Limb (tissue), 2 donors: ENCODE measurements around the gene DIS3L2.
A peak's percentile ranks its signal among the peaks of the same experiment; 100 is the strongest.

Experiments used
- DNase-seq, 2 donors: peaks; one replicate each; pipeline ENCODE4 v3.0.0-alpha.2; 2016; ENCODE audit errors: extremely low spot score in 2 of 2

DIS3L2 gene

DNA sequence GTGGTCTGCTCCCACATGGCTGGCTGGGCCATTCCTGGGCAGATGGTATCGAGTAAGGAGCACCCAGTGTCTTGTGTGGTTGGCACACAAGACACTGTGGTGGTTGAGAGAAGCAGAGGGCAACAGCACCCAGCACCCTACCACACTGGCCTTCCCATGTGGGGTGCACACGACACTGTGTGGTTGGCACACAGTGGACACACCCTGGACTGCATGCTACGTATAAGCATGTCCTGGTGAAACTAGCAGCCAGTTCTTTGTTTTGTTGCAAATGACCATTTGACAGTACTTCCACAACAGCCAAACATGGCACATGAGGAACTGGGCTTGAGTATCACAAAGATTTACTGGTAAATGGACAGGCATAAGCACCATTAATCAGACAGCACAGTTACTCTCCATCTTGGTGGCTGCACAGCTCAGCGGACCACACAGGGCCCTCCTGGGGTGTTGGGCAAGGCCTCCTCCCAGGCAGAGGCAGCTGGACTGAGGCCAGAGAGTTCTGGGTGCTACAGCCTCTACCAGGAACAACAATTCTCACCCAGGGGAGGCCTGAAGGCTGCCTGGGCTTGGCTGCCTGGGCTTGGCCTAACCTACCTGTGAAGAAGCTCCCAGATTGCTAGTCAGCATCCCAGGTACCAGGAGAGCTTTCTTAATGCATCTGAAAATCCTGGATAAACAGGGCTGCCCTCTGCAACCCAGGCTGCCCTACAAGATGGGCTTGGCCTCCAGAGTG, 357.7 kb downstream of the DIS3L2 start:
- DNase-seq: peak in 1 of 2 donors; percentile 20

DNA sequence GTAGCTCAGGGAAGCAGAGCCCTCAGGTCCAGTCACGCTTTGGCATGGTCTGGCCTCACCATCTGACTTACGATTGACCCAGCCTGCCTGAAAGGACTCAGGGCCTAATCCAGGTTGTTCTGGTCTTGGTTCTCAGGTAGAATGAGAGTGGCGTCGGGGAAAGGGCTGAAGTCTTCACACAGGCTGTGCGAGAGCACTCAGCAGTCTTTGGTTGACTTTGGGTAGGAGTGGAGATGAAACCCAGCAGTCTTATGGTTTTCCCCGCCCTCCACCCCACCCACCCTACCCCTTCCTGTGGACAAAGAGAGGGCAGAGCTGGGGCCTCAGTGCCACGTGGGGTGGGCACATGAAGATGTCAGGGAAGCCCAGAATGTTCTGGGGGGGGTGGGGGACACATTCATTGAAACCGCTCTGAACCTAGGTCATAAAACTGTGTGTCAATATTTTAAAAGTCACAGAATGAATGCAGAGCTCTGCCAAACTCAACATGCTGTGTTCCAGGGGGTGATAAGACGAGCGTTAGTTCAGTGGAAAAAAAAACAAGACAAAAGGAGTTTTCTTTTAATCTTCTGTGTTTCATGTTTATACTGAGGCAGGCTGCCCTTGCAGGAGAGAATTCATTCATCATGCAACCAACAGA, 358.4 kb downstream of the DIS3L2 start:
- peak in 1 of 2 donors; percentile 19 for DNase-seq

DNA sequence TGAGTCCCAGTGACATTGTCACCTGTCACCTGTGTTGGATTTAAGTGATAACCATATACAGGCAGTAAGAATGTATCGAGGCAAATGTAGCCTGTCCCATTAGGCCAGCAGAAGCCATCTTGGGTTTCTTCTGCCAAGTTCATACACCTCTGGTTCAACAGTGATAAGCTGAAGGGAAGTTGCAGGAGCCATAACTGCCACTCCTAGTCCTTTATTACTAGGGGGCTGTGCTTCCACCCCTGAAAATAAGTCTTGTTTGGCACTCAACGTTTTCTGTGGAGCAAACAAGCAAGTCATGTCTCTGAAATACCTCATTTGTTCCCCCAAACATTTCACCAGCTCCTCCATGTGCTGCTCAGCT, 358.9 kb downstream of the DIS3L2 start:
- DNase-seq: no peak

DNA sequence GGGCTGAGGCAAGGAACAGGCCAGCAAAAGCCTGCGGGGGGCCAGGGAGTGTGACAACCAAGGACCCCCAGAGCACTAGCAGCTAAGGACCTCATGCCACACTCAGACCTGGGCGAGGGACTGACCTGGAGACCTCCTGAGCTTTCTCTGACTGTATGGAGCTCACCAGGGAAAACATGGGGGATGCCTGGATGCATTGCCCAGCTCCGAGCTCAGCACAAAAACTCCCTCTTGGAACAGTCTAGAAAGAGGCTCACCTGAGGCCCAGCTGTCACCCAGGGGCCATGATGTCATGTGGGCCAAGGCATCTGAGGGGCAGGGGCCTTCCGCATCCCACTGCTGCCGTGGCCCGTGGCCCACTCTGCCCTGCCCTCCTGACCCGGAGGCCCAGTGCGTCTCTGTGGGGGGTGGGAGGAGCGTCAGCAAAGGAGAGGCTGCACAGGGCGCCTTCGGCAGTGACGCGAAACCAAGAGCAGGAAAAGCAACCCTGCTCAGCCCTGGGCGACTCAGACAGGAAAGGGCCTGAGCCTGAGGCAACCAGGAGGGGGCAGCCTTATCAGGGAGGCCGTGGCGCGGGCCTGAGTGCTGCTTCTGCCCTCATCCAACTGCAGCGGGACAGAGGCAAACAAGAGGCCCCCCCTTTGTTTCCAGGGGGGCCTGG, 359.8 kb downstream of the DIS3L2 start:
- peak in 1 of 2 donors; percentile 23 for DNase-seq

DNA sequence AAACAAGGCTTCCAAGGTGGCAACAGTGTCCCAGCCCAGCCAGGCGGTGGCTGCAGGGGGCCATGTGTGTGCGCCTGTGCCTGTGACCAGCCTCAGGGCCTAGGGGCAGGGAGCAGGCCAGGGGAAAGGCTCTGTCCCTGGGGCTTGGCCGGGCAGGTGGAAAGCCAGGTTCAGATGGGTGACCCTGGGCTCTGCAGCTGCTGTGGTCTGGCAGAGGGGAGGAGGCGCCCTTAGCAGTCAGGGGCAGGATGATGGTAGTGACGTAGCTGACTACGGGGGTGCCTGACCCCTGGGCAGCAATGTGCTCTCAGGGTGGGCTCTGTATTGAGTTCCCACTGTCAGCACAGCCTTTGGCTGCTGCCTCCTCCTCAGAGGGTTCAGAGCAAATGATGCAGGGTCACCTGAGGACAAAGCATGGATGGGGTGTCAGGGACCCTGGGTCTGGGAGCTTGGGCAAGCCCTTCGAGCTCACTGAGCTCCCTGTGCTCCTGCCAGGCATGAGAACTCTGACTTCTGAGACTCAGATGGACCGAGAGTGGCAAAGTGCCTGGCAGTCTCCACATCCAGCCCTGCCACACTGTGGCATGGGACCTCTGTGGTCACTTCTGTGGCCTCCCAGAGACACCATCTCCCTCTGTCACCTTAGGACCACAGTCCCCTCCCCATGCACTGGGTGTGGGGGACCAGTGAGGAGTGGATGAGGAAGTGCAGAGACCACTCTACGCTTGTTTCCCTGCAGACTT, 360.5 kb downstream of the DIS3L2 start:
- DNase-seq: peak in 1 of 2 donors; percentile 21

DNA sequence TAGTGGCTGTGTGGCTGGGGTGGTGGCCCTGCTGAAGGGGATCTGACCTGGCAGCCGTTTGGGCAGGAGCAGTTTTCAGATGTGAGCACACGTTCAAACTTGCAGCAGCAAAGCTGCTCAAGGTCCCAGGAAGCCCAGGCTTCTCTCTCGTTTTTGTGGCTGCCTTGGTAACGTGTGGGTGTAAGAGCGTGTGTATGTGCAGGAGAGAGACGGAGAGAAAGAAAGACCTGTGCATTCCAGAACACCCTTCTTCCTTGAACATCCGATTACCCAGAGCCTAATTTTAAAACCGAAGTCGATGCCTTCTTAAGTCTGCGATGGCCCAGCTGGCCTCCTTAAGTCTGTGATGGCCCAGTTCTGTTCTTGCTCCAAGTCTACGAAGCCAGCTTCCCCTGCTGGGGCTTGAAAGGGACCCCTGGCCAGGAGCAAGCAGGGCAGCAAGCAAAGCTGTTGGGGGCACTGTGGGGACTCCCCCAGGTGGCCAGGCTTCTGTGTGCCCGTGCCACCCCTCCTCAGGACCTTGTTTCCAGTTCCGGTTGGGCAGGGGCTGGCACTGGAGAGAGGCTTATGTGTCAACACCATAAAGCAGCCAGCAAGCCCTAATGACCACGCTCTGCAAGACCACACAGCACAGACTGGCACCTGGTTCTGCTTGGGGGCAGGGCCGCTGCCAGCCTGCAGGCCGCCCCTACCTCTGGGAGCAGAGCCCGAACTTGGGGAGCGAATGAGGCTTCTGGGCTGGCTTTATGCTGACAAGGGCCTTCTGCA, 361.2 kb downstream of the DIS3L2 start:
- DNase-seq: peak in 1 of 2 donors; percentile 21

DNA sequence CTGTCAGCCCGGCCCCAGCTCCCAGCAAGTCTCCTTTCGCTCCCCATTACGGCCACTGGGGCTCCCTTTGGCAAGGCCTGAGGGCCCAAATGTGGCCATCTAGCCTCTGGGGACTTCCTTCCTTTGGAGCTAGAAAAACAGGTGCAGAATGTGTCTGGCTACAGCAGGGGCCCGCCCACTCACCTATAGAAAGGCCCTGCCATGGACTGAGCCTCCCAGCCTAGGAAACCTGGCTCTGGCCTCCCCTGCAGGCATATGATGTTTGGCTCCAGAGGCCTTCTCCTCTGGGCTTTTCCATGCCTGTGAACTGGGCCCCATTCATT, 361.8 kb downstream of the DIS3L2 start:
- DNase-seq: peak in 1 of 2 donors; percentile 21

DNA sequence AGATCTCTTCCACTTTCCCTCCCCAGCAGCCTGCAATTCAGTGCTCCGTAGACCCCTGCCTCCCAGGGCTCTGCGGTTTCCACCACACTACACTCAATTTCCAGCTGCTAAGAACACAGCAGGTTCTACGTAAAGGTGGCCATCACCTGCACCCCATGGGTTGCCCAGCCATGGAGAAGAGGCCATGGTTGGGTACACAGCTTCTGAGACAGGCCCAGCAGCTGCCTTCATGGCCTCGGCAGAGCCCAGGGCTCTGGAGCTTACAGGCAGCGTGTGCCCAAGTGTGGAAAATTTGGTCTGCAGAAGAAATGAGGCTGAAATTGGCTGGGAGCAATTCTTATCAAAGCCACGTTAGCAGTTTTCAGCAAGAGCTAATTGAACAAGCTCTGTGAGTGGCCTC, 362.5 kb downstream of the DIS3L2 start:
- DNase-seq: peak in 1 of 2 donors; percentile 23

DNA sequence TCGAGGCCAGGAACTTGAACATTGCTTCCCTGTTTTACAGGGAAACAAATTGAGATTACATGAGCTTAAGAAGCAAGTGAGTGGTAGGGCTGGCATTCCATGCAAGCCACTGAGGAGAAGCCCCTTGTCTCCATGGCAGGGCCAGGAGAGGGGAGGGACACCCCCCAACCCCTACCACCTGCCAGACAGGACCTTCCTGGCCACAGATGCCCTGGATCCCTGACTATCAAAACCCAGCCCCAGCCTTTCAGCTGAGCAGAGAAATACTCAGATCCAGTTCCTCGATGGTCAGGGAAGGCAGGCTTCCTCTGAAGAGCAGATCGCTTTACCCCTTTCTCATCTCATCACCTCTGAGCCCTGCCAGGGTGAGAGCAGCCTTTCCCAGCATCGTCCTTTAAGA, 363.3 kb downstream of the DIS3L2 start:
- peak in 1 of 2 donors; percentile 24 for DNase-seq

DNA sequence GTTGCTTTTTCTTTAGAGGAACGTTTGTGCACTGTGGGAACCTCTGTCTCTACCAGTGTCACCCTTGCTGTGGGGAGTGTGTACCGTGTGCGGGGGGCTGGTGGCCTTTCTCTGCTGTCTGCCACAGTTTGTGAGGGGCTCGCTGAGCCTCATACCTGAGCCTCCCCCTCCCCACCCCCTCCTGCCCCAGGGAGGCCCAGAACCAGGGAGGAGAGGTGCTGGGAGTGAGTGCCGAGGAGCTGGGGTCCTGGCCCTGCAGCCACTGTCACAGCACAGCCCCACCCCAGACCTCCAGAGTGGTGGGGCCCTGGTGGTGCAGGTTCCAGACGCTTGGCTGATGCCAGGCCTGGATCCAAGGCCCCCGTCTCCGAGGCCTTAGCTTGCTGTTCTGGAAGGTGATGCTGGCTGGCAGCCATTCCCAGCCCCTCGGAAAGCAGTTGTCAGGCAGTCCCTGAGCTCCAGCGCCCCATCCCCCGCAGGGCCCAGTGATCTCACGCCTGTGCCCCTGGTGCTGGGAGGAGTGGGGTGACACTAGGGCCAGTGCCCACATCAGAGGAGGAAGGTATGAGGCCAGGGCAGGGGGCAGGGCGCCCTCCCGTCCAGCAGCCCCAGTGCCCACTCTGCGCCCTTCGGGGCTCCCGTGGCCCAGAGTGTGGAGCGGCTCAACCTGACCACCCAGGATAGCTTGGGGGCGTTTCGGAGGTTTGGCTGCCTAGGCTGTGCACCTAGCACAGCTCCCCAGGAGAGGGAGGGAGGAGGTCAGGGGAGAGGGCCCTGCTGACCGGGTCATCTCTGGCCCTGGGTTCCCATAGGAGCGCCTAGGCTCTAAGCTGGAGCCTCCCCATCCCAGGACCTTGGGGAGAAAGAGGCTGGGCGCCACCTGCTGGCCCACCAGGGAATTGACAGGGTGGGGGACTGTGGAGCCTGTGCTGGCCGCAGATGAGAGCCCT, 364.1 kb downstream of the DIS3L2 start:
- DNase-seq: peak in 1 of 2 donors; percentile 66

DNA sequence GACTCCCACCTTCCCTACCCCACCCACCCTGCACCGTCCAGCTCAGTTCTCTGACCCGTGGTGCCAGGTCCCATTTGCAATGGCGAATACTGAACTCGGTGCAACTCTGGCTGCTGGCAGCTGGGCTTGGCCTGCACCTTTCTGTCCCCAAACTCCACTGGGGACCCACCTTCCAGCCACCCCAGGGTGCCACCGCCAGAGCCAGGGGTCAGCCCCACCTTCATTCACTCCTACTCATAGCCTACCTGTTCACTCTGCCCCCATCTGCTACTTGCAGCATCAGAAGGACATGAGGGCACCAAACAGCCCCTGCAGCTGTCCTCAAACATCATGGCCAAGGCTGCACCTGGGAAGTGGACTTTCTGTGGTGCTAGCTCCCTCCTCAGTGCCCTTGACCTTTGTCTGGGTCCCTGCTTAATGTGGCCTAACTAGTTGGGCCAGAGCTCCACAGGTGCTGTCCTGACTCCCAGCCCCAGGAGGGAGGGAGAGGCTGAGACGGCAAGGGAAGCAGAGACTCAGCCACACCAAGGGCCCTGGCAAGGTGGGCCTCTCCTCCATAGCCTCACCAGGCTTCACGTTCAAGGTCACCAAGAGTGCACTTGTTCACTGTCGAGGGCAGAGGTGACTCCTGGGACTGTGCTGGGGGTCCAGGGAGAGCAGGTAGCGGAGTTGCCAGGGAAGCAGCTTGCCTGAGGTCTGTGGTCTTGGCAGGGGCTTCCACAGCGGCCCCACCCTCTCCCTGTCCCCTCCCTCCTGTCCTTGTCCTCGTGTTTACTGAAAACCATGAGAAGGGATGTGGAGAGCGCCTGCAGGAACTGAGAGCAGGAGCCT, 365.0 kb downstream of the DIS3L2 start:
- DNase-seq: peak in 1 of 2 donors; percentile 29

DNA sequence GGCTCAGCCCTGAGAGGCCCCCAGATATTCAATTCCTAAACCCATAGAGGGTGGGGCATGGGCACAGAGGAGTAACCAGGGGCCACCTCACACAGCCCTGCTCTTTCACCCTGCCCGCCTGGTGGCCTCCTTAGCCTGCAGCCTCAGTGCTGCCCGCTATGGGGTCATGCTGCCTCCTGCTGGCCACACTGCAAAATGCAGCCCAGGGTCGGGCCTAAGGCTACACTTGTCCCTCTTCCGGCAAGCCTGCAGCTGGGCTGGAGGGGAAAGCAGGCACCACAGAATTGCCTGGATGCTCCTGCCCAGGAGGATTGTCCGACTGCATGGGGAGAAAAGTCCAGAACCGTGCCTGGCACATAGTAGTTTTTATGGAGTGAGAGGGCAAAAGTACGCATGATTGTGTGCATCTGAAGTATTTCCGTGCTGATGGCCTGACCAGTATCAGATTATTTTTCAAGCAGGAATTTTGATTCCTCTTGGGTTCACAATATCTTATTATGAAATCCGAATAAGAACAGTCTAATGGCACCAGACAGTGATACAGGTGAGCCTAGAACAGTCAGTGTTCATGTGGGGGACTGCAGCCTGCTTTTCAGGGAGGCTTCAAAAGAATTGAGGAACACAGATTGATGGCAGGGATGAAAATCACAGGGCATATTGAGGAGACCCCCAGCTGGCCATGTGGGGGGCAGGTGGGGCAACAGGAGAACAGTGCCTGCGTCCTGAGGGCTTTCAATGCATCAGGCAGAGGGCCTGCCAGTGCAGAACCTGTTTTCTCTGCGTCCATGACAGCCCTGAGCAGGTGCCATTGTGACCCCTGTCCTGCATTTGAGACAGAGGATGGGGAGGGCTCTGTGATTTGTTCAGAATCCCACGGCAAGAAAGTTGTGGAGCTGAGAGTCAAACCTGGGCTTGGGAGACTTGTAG, 365.9 kb downstream of the DIS3L2 start:
- peak; percentile 31 to 88 for DNase-seq

DNA sequence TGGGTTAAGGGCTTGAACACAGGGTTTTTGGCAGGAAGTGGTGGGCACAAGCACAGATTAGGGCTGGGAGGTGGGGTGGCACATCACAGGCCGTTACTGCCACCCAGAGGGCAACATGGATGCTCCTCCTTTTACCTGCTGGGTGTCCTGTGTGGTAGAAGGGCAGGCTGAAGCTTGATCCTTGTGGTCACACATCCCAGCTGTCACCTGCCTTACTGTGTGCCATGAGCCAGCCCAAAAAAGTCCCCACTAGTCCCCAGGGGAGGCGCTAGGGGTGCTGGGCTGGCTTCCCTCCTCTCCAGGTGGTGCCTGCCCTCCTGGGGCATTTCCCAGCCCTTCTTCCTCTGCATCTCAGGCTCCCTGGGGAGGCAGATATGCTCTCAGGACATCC, 366.5 kb downstream of the DIS3L2 start:
- peak in 1 of 2 donors; percentile 17 for DNase-seq

DNA sequence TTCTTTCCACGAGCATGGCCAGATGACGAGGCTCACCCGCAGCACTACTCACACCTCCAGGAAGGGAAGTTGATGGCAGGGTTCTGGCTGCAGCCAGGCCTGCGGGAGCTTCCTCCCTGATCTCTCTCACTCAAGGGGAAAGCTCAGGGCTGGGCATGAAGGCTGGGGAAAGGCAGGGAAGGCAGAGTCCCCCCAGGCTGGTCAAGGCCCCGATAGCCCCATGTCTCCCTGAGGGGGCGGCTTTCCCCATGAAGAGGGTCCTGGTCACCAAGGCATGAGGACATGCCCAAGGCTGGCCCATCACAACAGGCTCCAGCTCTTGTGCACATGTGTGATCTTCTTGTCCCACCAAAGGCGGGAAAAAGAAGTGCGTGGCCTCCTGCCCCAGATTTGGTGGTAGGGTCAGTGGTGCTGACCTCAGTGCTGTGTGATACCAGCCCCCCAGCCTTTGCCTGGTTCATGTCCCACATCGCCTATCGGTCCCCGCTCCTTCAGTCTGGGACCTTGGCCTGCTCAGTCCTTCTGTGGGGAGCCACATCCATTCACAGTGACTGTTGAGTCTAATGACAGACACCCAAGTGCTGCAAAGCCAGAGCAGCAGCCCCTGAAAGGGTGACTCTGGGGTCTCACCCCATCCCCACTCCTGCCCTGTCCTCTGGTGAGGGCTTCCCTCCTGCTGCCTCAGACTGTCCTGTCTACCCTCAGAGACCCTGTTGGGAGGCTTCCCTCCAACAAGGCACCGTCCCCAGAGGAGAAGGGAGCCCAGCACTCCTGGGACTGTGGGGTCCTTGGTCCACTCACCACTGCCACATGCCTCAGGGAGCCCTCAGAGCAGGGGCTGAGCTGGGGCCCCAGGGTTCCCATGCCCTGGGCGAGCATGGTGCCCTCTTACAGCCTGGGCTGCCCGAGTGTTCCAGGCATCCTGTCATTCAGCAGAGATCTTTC, 367.3 kb downstream of the DIS3L2 start:
- peak in 1 of 2 donors; percentile 19 for DNase-seq

DNA sequence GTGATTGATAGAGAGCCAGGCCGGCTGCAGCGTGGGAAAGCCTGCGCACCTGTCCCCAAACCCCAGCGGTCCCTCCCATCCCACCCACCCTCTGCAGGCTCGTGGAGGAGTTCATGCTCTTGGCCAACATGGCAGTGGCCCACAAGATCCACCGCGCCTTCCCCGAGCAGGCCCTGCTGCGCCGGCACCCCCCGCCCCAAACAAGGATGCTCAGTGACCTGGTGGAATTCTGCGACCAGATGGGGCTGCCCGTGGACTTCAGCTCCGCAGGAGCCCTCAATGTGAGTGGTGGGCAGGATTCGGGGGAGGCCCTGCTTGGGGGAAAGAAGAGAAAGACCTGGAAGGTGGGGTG, 368.2 kb downstream of the DIS3L2 start:
- peak in 1 of 2 donors; percentile 22 for DNase-seq

DNA sequence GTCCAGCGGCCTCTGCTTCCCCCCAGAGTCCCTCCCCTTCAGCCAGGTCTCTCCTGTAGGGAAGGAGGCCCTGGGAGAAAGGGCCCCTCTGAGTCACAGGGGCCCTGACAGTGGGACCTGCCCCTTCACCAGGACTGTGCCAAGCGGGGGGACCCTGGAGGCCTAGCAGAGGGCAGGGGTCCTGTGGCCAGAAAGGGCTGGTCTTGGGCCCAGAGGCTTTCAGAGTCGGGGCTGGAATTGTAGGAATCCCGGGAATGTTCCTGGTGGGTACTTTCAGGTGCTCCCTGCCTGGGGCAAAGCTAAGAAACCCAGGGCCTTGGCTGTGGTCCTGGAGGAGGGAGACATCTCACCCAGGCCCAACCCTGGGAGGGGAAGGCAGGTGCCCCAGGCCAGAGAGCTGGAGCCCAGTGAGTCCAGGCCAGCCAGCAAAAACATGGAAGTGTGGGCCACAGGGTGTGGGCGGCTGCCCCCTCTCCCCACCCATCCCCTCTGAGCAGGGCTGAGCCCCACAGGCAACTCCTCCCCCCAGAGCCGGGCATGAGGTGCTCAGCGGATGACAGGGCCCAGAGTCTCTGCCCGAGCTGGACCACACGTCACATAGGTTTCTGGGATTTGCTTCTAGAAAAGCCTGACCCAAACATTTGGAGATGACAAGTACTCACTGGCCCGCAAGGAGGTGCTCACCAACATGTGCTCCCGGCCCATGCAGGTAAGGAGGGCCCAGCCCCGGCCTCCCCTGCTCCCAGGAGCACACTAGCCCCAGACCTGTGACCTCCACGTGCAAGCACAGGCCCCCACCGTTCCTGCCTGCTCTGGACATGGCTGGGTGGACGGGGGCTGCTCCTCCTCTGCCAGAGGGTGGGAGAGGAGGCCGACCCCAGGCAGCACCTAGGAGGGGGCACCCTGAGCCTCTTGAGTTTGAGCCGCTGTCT, 368.8 kb downstream of the DIS3L2 start:
- DNase-seq: no peak
